ENCODE results near the gene LRIG2.
"Not testable (repeated sequence)": the region's sequence is repeated elsewhere in the genome, so short reads cannot be mapped to it uniquely, and the experiment has no call there.

- TF ChIP-seq POLR2A, POLR2AphosphoS5 (IDR thresholded peaks at IDR 0.05): not testable (repeated sequence)
Measured at GRCh38 chr1:113043144-113043488, 29.9 kb upstream of the LRIG2 start.

All from gastroesophageal sphincter (tissue), 2 donors.